ENCODE results near the gene MT1M.

MT1M gene

GRCh38 chr16:56626685-56627084 is 5.8 kb upstream of the MT1M start:
- peaks cover 5 to 50% of the 10 kb centered on the region in 2 donors for H3K27me3 Mint-ChIP-seq
- ATAC-seq (replicated peaks) (no peak), DNase-seq (no peak)
- H3K4me3 Mint-ChIP-seq: peak overlapping the region in 1 of 2 donors; percentile 95
- H3K9me3 Mint-ChIP-seq: no peaks in the 10 kb centered on the region
- peaks cover 12 to 15% of the 10 kb centered on the region in 2 donors for H3K4me1 Mint-ChIP-seq (ENCODE audit: low read depth in 2 of 2)
- peaks cover 2% of the 10 kb centered on the region for H3K36me3 Mint-ChIP-seq (ENCODE audit: insufficient read depth)
- H3K27ac Mint-ChIP-seq: no peak overlapping the region

DNA sequence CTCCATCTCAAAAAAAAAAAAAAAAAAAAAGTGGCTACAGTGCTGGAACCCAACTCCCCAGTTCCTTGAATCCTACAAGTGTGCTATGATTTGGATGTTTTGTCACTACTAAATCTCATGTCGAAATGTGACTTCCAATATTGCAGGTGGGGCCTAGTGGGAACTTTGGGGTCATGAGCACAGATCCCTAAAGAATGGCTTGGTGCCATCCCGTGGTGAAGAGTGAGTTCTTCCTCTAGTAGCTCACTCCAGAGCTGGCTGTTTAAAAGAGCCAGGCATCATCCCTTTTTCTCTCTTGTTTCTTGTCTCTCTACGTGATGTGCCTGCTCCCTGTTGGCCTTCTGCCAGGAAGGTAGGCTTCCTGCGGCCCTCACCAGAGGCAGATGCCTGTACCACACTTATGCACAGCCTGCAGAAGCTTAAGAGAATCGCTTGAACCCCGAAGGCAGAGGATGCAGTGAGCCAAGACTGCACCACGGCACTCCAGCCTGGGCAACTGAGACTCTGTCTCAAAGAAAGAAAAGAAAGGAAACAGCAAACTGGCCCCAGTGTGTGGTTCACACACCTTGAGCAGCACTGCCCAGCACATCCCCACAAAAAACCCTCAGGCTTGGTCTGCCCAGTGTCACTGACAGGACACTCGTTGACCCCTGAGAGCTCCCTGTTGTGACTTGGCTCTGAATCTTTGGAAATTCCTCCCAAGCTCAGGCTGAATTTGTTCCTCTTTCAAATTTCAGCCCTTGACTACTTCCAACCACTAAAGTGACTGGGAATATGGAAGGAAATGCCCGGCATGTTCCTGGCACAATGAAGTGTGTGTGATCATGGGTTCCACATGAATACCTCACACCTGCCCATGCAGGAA is 3.7 kb upstream of the MT1M start:
- H3K4me3 Mint-ChIP-seq: no peak overlapping the region
- H3K36me3 Mint-ChIP-seq (ENCODE audit: insufficient read depth): no peaks in the 10 kb centered on the region
- no peak for ATAC-seq (replicated peaks)
- DNase-seq: no peak
- no peak overlapping the region for H3K27ac Mint-ChIP-seq
- H3K9me3 Mint-ChIP-seq: no peaks in the 10 kb centered on the region
- peaks cover 22 to 70% of the 10 kb centered on the region in 2 donors for H3K27me3 Mint-ChIP-seq
- H3K4me1 Mint-ChIP-seq (ENCODE audit: low read depth in 2 of 2): peaks cover 14 to 17% of the 10 kb centered on the region in 2 donors

GRCh38 chr16:56629531-56629930 is 2.9 kb upstream of the MT1M start:
- Mint-ChIP-seq H3K4me1 (ENCODE audit: low read depth in 2 of 2) (peaks cover 15 to 17% of the 10 kb centered on the region in 2 donors), H3K27me3 (peaks cover 30 to 78% of the 10 kb centered on the region in 2 donors), H3K36me3 (ENCODE audit: insufficient read depth) (no peaks in the 10 kb centered on the region), H3K4me3 (no peak overlapping the region), H3K9me3 (no peaks in the 10 kb centered on the region), H3K27ac (no peak overlapping the region)
- ATAC-seq (replicated peaks) (no peak), DNase-seq (no peak)

GRCh38 chr16:56630134-56630533 is 2.3 kb upstream of the MT1M start:
- H3K27ac Mint-ChIP-seq: no peak overlapping the region
- no peak overlapping the region for H3K4me3 Mint-ChIP-seq
- DNase-seq (no peak), ATAC-seq (replicated peaks) (peak; percentile 23)
- H3K27me3 Mint-ChIP-seq: peaks cover 36 to 78% of the 10 kb centered on the region in 2 donors
- H3K36me3 Mint-ChIP-seq (ENCODE audit: insufficient read depth): no peaks in the 10 kb centered on the region
- H3K9me3 Mint-ChIP-seq: no peaks in the 10 kb centered on the region
- H3K4me1 Mint-ChIP-seq (ENCODE audit: low read depth in 2 of 2): peaks cover 17 to 18% of the 10 kb centered on the region in 2 donors

GRCh38 chr16:56631197-56631596 is 1.3 kb upstream of the MT1M start:
- peaks cover 10 to 15% of the 10 kb centered on the region in 2 donors for H3K4me1 Mint-ChIP-seq (ENCODE audit: low read depth in 2 of 2)
- no peak overlapping the region for H3K27ac Mint-ChIP-seq
- ATAC-seq (replicated peaks) (no peak), DNase-seq (no peak)
- no peaks in the 10 kb centered on the region for H3K9me3 Mint-ChIP-seq
- H3K36me3 Mint-ChIP-seq (ENCODE audit: insufficient read depth): no peaks in the 10 kb centered on the region
- no peak overlapping the region for H3K4me3 Mint-ChIP-seq
- peaks cover 43 to 78% of the 10 kb centered on the region in 2 donors for H3K27me3 Mint-ChIP-seq

- peaks cover 10 to 17% of the 10 kb centered on the region in 2 donors for H3K4me1 Mint-ChIP-seq (ENCODE audit: low read depth in 2 of 2)
- DNase-seq (no peak), ATAC-seq (replicated peaks) (no peak)
- H3K4me3 Mint-ChIP-seq: peak overlapping the region; percentile 63 to 71
- H3K27ac Mint-ChIP-seq: no peak overlapping the region
- H3K27me3 Mint-ChIP-seq: peaks cover 49 to 78% of the 10 kb centered on the region in 2 donors
- H3K36me3 Mint-ChIP-seq (ENCODE audit: insufficient read depth): no peaks in the 10 kb centered on the region
- no peaks in the 10 kb centered on the region for H3K9me3 Mint-ChIP-seq
These were observed 665 bp upstream of the MT1M start for GRCh38 chr16:56631832-56632155.

- DNase-seq (no peak), ATAC-seq (replicated peaks) (no peak)
- H3K4me3 Mint-ChIP-seq: peak overlapping the region; percentile 63 to 71
- peaks cover 14 to 21% of the 10 kb centered on the region in 2 donors for H3K4me1 Mint-ChIP-seq (ENCODE audit: low read depth in 2 of 2)
- no peaks in the 10 kb centered on the region for H3K36me3 Mint-ChIP-seq (ENCODE audit: insufficient read depth)
- no peak overlapping the region for H3K27ac Mint-ChIP-seq
- H3K9me3 Mint-ChIP-seq: no peaks in the 10 kb centered on the region
- peaks cover 60 to 89% of the 10 kb centered on the region in 2 donors for H3K27me3 Mint-ChIP-seq
These were observed 448 bp downstream of the MT1M start for GRCh38 chr16:56632848-56633365.

DNA sequence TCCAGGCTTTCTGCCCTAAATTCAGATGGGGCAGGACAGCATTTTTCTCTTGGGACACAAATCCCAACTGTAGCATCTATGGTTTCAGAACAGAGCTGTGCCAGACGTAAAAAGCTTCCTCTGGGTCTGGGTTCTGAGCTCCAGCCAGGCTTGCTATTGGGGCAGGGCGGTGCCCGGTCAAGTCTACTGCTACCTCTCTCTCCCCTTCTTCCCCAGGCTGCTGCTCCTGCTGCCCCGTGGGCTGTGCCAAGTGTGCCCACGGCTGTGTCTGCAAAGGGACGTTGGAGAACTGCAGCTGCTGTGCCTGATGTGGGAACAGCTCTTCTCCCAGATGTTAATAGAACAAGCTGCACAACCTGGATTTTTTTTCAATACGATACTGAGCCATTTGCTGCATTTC is 1.1 kb downstream of the MT1M start:
- Mint-ChIP-seq H3K9me3 (no peaks in the 10 kb centered on the region), H3K36me3 (ENCODE audit: insufficient read depth) (no peaks in the 10 kb centered on the region), H3K27me3 (peaks cover 66 to 93% of the 10 kb centered on the region in 2 donors), H3K4me3 (no peak overlapping the region), H3K4me1 (ENCODE audit: low read depth in 2 of 2) (peaks cover 16 to 23% of the 10 kb centered on the region in 2 donors), H3K27ac (no peak overlapping the region)
- DNase-seq (no peak), ATAC-seq (replicated peaks) (no peak)

DNA sequence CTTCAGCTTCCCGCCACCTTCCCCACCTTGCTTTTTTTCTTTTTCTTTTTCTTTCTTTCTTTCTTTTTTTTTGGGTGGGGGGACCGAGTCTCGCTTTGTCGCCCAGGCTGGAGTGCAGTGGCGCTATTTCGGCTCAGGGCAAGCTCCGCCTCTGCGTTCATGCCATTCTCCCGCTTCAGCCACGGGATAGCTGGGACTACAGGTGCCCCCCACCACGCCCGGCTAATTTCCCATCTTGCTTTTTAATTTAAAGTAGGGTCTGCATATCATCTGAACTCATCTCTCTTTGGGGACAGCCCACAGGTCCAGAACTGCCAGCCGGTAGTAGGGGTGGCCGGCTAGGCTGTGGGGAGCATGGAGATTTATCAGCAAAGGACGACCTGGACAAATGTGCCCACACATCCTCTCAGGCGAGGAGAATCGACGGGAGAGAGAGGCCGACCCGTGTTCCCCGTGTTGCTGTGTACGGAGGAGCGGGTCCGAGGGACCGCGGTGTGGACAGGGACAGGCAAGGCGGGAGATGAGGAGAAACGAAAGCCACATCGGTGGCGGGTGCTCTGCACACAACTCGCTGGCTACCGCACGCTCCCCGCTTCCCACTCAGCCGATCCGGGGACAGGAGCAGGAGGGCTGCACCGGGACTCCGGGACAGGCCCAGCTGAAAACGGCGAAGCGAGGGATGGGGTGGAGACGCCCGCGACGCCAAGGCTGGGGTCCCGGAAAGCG is 2.4 kb downstream of the MT1M start:
- peaks cover 16 to 21% of the 10 kb centered on the region in 2 donors for H3K4me1 Mint-ChIP-seq (ENCODE audit: low read depth in 2 of 2)
- peak overlapping the region; percentile 70 to 74 for H3K4me3 Mint-ChIP-seq

GRCh38 chr16:56635441-56635967 is 3.0 kb downstream of the MT1M start:
- no peak overlapping the region for H3K27ac Mint-ChIP-seq
- ATAC-seq (replicated peaks): peak; percentile 33

More for the DNA sequence above, 2.4 kb downstream of the MT1M start:
- DNase-seq (no peak), ATAC-seq (replicated peaks) (no peak)
- no peaks in the 10 kb centered on the region for H3K9me3 Mint-ChIP-seq
- peaks cover 80 to 100% of the 10 kb centered on the region in 2 donors for H3K27me3 Mint-ChIP-seq
- H3K36me3 Mint-ChIP-seq (ENCODE audit: insufficient read depth): no peaks in the 10 kb centered on the region
- no peak overlapping the region for H3K27ac Mint-ChIP-seq

DNA sequence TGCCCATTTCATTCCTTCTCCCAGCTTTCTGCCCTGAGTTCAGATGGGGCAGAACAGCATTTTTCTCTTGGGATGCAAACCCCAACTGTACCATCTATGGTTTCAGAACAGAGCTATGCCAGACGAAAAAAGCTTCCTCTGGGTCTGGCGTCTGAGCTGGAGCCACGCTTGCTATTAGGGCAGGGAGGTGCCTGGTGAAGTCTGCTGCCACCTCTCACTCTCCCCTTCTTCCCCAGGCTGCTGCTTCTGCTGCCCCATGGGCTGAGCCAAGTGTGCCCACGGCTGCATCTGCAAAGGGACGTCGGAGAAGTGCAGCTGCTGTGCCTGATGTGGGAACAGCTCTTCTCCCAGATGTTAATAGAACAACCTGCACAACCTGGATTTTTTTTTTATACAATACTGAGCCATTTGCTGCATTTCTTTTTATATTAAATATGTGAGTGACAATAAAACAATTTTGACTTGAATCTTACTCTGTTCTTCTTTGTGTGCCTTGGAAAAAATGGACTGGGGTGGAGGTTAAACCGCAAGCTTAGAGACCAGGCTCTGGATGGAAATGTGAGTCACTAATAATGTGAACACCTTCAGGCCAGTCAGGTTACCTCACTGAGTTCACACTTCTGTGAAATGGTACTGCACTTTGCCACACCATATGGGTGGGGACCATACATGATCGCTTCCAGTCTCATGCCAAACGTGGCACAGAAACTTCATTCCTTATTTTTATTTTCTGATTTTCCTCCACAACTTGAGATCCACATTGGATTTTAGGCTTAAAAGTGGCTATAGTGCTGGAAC is 4.4 kb downstream of the MT1M start:
- peaks cover 14 to 18% of the 10 kb centered on the region in 2 donors for H3K4me1 Mint-ChIP-seq (ENCODE audit: low read depth in 2 of 2)
- peaks cover 86 to 94% of the 10 kb centered on the region in 2 donors for H3K27me3 Mint-ChIP-seq
- H3K27ac Mint-ChIP-seq: no peak overlapping the region
- H3K4me3 Mint-ChIP-seq: no peak overlapping the region
- ATAC-seq (replicated peaks): no peak
- no peak for DNase-seq
- no peaks in the 10 kb centered on the region for H3K9me3 Mint-ChIP-seq
- H3K36me3 Mint-ChIP-seq (ENCODE audit: insufficient read depth): no peaks in the 10 kb centered on the region

More at GRCh38 chr16:56635441-56635967, 3.0 kb downstream of the MT1M start:
- Mint-ChIP-seq H3K27me3 (peaks cover 86 to 100% of the 10 kb centered on the region in 2 donors), H3K4me3 (peak overlapping the region; percentile 70 to 74), H3K4me1 (ENCODE audit: low read depth in 2 of 2) (peaks cover 16 to 21% of the 10 kb centered on the region in 2 donors), H3K36me3 (ENCODE audit: insufficient read depth) (no peaks in the 10 kb centered on the region), H3K9me3 (no peaks in the 10 kb centered on the region)
- no peak for DNase-seq

DNA sequence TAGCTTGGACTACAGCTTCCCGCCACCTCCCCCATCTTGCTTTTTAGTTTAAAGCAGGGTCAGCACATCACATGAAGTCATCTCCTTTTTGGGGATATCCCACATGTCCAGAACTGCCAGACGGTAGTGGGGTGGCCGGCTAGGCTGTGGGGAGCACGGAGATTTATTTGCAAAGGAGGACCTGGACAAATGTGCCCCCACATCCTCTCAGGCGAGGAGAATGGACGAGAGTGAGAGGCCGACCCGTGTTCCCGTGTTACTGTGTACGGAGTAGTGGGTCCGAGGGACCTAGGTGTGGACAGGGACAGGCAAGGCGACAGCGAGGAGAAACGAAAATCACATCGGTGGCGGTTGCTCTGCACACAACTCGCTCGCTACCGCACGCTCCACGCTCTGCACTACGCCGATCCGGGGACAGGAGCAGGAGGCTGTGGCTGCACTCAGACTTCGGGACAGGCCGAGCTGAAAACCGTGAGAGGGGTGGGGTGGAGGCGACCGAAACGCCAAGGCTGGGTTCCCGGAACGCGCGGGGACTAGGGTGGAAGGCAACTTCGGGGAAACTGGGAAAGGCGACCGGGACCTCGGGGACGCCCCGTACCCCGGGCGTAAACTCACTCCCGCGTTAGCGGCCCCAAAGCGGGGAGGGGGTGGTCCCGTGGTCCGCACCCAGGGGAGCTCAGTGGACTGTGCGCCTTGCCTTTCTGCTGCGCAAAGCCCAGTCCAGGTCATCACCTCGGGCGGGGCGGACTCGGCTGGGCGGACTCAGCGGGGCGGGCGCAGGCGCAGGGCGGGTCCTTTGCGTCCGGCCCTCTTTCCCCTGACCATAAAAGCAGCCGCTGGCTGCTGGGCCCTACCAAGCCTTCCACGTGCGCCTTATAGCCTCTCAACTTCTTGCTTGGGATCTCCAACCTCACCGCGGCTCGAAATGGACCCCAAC is 5.6 kb downstream of the MT1M start, which contains the start of gene MT1A:
TSS of gene MT1A (plus strand) at position 853 of the 937 bp plus-strand sequence. CDS start at position 926, 73 bp downstream.
- no peaks in the 10 kb centered on the region for H3K9me3 Mint-ChIP-seq
- H3K4me1 Mint-ChIP-seq (ENCODE audit: low read depth in 2 of 2): peaks cover 20 to 24% of the 10 kb centered on the region in 2 donors

More for the DNA sequence above, 5.6 kb downstream of the MT1M start, which contains the start of gene MT1A:
- DNase-seq: no peak
- H3K36me3 Mint-ChIP-seq (ENCODE audit: insufficient read depth): no peaks in the 10 kb centered on the region
- peaks cover 77 to 81% of the 10 kb centered on the region in 2 donors for H3K27me3 Mint-ChIP-seq
- peak within 1 kb of the TSS; percentile 40 to 60 for H3K4me3 Mint-ChIP-seq
- peak; percentile 36 for ATAC-seq (replicated peaks)
- no peak within 1 kb of the TSS for H3K27ac Mint-ChIP-seq
